Fibroblast of upper back skin (primary cell): ENCODE data around the gene GGA2.
"Not testable (repeated sequence)": the region's sequence is repeated elsewhere in the genome, so short reads cannot be mapped to it uniquely, and the experiment has no call there.

Source experiments
- DNase-seq: peaks from one replicate; pipeline ENCODE4 v3.0.0-alpha.2; 2013

GGA2 gene

DNA sequence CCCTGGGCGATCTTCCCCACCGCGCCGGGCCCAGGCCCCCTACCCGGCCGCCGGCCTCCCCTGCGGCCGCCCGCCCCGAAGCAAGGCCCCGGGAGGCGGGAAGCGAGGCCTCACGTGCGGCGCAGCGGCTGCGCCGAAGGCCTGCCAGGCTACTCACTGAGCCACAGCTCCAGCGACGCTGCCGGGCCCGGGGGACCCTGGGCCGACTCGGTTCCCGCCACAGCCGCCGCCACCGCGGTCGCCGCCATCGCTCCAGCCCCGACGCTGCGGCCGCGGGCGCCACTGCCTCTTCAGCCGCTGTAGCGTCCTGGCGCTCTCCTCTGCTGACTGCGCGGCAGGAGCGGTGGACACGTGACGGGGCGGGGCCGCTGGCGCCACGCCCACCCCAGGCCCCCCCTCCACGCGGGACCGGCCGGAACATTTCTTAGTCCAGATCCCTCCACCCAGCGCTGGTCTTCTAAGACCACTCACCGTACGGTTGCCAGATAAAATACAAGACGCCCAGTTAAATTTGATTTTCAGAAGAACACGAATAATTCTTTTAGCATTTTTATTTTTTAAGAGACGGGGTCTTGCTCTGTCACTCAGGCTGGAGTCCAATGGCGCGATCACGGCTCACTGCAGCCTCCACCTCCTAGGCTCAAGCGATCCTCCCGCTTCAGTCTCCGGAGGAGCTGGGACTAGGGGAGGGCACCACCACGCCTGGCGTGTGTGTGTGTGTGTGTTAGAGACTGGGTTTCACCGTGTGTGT lies at the start of gene GGA2:
TSS of gene GGA2 (minus strand) at position 331 of the 751 bp plus-strand sequence. CDS start at position 248, 83 bp downstream.
- DNase-seq: peak; percentile 80

GRCh38 chr16:23557779-23558702 lies 47.7 kb upstream of the GGA2 start:
- DNase-seq: peak; percentile 17

DNA sequence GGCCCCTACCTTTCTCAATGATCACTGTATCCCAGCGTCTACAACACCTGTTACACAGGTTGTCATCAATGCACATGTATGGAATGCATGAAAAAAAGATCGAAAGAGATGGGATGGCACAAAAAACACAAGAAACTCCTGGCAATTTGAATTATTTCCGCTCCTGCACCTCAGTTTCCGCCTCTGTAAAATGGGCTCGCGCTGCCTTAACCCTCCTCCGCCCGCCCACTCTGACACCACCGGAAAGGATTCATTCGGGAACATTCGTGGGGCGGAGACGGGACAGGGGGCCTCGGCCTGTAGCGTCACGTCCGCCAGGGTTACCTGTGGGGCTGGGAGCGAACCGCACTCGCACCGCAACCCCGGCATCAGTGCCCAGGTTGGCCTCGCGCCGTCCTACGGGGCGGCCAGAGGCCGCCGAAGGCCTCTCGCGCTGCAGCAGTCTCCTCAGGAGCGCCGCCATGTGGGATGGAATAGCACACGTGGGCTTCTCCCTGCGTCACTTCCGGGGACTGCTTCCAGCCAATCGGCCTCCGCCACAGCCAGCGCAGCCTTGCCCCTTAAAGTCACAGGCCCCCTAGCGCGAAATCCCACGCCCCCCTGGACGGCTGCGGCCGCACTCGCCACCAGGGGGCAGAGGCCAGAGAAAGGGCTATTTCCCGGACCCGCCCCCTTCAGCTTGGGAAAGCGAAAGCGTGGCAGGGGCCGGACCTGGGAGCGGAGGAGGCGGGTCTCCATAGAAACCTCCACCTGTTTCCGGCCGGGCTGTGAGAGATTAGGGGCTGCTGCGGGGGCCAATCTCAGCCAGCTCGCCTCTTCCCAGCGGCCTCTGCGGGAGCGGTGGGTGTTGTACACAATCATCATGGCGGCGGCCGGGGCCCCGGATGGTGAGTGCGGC lies 46.8 kb upstream of the GGA2 start, which contains the start of the genes EARS2 and UBFD1:
TSS of gene EARS2 (minus strand) at position 470 of the 898 bp plus-strand sequence. CDS start at position 463, 7 bp downstream.
TSS of gene UBFD1 (plus strand) at position 847 of the 898 bp plus-strand sequence. CDS start at position 863, 16 bp downstream.
- DNase-seq: peak; percentile 99

DNA sequence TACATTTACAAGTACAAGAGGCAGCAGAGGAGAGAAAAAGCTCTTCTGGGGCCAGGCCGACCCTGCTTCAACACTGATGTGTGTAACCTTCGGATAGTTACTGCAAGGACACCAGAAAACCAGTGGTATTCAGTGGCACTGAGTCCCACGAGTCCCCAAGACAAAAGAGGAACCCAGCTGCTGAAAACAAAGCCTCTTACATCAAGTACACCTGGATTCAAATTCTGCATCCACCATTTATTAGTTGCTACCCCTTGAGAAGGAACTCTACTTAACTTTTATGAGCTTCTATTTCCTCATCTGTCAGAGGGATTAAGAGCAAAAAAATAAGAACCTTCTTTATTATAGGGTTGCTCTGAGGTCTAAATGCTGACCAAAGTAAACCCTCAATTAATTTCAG lies 44.2 kb upstream of the GGA2 start:
- no peak for DNase-seq

DNA sequence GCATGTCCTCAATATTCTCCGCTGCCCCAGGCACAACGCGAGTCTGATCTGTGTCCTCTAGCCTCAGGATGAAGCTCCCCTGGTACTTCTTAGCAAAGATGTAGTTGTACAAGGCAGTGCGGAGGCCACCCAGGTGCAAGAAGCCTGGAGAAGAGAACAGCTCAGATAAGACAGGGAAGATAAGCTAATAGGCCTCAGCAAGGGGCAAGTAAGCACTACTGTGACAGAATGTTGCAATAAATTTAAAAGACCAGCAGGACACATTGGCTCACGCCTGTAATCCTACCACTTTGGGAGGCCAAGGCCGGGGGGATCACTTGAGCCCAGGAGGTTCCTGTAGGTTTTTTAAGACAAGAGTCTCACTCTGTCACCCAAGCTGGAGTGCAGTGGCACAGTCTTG lies 41.9 kb upstream of the GGA2 start:
- no peak for DNase-seq

GRCh38 chr16:23549938-23550337 lies 39.6 kb upstream of the GGA2 start:
- DNase-seq: no peak

DNA sequence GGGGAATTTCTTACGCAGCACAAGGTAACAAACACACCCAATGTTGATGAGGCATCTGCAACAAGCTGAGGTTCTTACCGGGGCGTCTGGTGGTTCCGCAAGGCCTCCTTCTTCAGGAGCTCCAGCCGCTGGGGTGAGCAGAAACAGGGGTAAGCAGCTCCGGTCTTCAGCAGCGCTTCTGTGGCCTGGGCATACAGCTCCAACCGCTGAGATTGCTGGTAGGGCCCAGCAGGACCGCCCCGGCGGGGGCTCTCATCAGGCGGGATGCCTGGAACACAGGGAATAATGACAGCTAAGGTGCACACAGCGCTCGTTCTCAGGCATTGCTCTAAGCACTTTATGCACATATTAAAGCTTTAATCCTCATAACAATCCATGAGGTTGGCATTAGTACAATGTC lies 34.1 kb upstream of the GGA2 start:
- no peak for DNase-seq

- DNase-seq: not testable (repeated sequence)
Observed at GRCh38 chr16:23540817-23541178, 30.5 kb upstream of the GGA2 start.

DNA sequence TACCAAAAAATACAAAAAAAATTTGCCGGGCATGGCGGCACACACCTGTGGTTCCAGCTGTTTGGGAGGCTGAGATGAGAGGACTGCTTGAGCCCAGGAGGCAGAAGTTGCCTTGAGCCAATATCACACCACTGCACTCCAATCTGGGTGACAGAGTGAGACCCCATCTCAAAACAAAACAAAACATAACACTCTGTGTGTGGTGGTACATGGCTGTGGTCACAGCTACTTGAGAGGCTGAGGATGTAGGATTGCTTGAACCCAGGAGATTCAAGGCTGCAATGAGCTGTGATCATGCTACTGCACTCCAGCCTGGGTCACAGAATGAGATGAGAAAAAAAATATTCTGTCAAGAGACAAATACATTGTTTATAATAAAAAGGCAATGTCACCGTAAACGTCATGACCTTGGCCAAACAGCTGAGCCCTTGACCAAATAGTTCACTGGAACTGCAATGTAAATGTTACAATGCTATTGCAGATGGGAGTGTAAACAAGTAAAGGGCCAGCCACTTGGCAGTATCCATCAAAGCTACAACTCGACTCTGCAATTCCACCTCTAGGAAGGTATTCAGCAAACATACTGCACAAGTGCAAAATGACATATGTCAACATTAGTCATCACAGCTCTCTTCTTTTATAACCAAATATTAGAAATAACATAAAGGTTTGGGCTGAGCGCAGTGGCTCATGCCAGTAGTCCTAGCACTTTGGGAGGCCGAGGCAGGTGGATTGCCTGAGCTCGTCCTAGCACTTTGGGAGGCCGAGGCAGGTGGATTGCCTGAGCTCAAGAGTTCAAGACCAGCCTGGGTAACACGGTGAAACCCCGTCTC lies 29.9 kb upstream of the GGA2 start:
- DNase-seq: no peak

GRCh38 chr16:23538919-23539278 lies 28.6 kb upstream of the GGA2 start:
- DNase-seq: no peak

DNA sequence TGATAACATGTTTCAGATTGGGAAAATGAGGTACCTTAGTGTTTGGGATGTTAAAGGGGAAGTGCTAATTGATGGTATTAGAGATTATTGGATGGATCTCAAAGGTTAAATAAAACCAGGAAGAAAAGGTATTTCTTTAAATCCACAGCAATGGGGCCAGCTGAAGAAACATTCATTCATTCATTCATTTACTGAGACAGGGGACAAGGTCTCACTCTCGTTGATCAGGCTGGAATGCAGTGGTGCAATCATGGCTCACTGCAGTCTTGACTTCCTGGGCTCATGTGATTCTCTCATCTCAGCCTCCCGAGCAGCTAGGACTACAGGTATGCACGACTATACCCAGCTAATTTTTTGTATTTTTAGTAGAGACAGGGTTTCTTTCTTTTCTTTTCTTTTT lies 27.1 kb upstream of the GGA2 start:
- DNase-seq: no peak

DNA sequence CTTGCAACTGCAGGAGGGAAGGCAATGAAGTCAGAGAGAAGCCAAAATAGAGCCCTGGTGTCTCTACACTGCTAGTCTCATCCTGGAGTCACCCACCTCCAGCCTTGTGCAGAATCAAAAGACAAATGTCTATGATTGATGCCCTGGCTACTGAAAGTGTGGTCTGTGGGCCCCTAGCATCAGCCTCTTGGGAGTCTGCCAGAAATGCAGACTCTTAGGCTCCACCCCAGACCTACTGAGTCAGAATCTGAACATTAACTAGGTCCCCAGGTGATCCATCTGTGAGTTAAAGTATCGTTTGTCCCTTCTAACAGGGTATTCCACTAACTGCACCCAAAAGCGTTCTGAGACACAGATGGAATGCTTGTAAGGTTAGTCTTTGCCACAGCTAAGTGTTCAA lies 25.6 kb upstream of the GGA2 start:
- DNase-seq: peak; percentile 19

DNA sequence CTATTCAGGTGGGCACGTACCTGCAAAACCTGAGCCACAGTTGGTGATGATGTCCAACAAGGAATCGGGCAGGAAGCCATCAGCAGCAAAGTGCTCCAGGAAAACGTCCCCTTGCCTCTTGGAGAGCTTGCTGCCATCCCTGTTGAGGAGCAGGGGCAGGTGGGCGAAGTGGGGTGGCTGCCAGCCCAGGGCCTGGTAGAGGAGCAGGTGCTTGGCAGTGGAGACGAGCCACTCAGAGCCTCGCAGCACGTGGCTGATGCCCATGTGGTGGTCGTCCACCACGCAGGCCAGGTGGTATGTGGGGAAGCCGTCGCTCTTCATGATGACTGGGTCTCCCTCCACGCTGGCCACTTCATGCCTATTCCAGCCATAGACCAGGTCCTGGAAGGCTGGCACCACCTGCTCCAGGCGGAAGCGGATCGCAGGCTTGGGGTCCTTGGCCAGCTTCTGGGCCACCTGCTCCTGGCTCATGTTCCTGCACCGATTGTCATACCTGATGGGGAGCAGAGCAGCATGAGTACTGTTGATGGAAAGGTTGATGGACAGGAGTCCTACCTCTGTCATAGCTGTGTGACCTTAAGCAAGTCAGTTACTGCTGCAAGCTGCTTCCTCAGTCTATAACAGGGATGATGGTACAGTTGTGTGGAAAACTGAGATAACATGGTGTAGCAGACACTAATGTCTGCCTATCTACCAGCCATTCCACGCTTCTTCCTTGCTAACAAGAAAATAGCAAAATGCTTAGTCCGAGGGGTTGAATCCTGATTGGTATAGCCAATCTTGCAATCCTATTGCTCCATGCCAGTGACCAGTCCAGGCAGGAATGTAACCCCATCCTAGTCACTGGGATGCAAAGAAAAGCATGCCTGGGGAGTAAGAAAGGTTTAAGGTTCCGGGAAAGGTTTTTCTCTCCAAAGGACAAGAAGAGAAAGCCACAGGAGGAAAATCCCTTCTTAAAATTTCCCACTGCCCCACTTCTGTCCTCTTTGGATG lies 24.9 kb upstream of the GGA2 start:
- no peak for DNase-seq

DNA sequence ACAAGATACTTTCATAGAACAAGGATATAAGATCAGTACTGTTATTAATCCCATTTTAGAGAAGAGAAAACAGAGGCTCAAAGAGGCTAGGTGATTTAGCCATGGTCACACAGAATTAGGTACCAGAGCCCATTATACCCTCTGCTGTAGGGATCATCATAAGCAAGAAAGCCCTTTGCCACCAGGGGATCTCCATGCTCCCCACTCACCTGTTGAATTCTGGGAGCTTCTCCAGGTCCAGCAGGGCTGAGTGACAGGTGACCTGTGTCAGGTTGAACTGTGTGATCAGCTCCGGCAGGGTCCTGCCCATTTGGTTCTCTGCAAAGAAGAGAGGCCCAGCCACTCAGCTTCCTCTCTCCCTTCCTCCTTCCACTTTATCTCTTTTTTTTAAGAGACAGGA lies 22.2 kb upstream of the GGA2 start:
- no peak for DNase-seq

DNA sequence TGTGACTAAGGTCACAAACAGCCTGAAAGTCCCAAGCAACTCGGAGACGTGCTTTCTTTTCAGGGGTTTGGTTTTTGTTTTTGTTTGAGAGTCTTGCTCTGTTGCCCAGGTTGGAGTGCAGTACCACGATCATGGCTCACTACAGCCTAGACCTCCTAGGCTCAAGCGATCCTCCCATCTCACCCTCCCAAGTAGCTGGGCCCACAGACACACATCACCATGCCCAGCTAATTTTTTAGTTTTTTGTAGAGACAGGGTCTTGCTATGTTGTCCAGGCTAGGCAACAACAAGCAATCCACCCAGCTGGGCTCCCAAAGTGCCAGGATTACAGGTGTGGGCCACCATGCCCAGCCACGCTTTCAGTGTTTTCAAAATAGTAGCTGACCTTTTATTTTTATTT lies 19.8 kb upstream of the GGA2 start:
- no peak for DNase-seq

GRCh38 chr16:23528644-23529310 lies 18.5 kb upstream of the GGA2 start:
- DNase-seq: no peak

DNA sequence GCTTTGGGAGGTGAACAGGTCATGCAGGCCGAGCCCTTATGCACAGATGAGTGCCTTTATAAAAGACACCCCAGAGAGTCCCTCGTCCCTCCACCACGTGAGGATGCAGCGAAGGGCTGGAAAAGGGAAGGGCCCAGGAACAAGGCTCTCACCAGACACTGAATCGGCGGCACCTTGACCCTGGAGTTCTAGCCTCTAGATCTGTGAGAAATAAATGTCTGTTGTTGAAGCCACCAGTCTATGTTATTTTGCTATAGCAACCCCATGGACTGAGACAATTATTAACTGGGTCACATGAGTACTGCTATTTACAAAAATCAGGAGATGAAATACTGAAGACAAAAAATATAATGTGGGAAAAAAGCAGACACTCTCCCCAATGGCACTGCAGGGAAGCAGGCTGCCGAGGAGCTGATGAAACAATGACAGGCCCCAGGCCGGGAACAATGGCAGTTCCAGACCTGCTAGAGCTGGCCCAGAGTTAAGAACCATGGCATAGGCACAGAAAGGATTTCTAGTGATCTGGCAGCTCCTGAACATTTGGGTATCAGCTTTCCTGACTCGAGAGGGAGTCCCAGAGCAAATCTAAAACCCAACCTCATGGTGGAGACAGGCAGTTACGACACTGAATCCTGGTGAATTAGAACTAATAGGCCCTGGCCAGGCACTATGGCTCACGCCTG lies 17.8 kb upstream of the GGA2 start:
- no peak for DNase-seq

DNA sequence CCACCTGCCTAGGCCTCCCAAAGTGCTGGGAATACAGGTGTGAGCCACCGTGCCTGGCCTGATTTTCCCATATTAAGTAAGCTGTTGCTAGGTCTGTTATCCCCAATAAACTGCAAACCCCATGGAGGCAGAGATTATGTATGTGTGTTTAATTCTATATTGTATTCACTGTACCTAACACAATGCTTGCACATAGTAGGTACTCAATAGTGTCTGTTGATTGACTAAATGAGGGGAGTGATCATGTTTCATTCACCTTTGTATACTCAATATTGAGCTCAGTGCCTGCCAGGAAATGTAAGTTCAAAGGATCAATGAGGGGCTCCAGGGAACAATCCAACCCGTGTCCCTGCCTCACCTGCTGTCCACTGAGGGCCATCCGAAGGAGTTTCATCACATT lies 14.6 kb upstream of the GGA2 start:
- no peak for DNase-seq

GRCh38 chr16:23523876-23524385 lies 13.6 kb upstream of the GGA2 start:
- no peak for DNase-seq
